SK-N-SH treated with all-trans-retinoic acid at 6 μM for 48 hours (cell line): ENCODE results near the gene PGLYRP2.

ENCODE experiments used
- ATAC-seq: fragments of 200-7000 bp; cut with Tn5 transposase; 3 replicates; pipeline ENCODE4 v1.9.1; 2020; ENCODE audit warnings: mild to moderate bottlenecking, moderate library complexity
- ARNTL ChIP-seq: fragments of 450-650 bp; formaldehyde crosslinking; IDR thresholded peaks from 2 replicates; pipeline ENCODE4 v1.5.0; 2020; ENCODE audit warnings: low read depth, mild to moderate bottlenecking, moderate library complexity, borderline replicate concordance
- BACH2 ChIP-seq: fragments of 250-450 bp; sonication (Bioruptor Pico); IDR thresholded peaks from 2 replicates; pipeline ENCODE4 v1.9.0; 2021; ENCODE audit warnings: mild to moderate bottlenecking, borderline replicate concordance
- ESRRG ChIP-seq: fragments of 250-450 bp; sonication (Bioruptor Pico); IDR thresholded peaks from 2 replicates; pipeline ENCODE4 v1.6.1; 2021; ENCODE audit warnings: mild to moderate bottlenecking
- GLIS3 ChIP-seq: fragments of 250-450 bp; sonication (Bioruptor Pico); IDR thresholded peaks from 2 replicates; pipeline ENCODE4 v1.5.0; 2020; ENCODE audit warnings: mild to moderate bottlenecking, moderate library complexity
- OSR1 ChIP-seq: fragments of 250-450 bp; sonication (Bioruptor Pico); IDR thresholded peaks from 2 replicates; pipeline ENCODE4 v1.8.0; 2022; ENCODE audit warnings: moderate library complexity, mild to moderate bottlenecking, inconsistent platforms
- PPARA ChIP-seq: fragments of 250-450 bp; sonication (Bioruptor Pico); IDR thresholded peaks from 2 replicates; pipeline ENCODE4 v1.5.0; 2020; ENCODE audit warnings: mild to moderate bottlenecking, borderline replicate concordance
- RARB ChIP-seq: fragments of 250-450 bp; sonication (Bioruptor Pico); IDR thresholded peaks from 2 replicates; pipeline ENCODE4 v1.8.0; 2021; ENCODE audit warnings: mild to moderate bottlenecking, moderate library complexity
- SNAI2 ChIP-seq: fragments of 250-450 bp; sonication (Bioruptor Pico); IDR thresholded peaks from 2 replicates; pipeline ENCODE4 v1.5.0; 2020; ENCODE audit warnings: mild to moderate bottlenecking, moderate library complexity
- TCF4 ChIP-seq: fragments of 250-450 bp; sonication (Bioruptor Pico); IDR thresholded peaks from 2 replicates; pipeline ENCODE4 v1.8.0; 2021; ENCODE audit warnings: mild to moderate bottlenecking, moderate library complexity, borderline replicate concordance
- TOX ChIP-seq: fragments of 250-450 bp; sonication (Bioruptor Pico); IDR thresholded peaks from 2 replicates; pipeline ENCODE4 v1.8.0; 2021; ENCODE audit warnings: mild to moderate bottlenecking, moderate library complexity, borderline replicate concordance
- ZC3H10 ChIP-seq: fragments of 250-450 bp; sonication (Bioruptor Pico); IDR thresholded peaks from 2 replicates; pipeline ENCODE4 v1.5.1; 2021; ENCODE audit warnings: mild to moderate bottlenecking, moderate library complexity
- ZFP3 ChIP-seq: fragments of 250-450 bp; sonication (Bioruptor Pico); IDR thresholded peaks from 2 replicates; pipeline ENCODE4 v1.5.0; 2020; ENCODE audit warnings: mild to moderate bottlenecking, moderate library complexity
- ZFP30 ChIP-seq: fragments of 450-650 bp; formaldehyde crosslinking; IDR thresholded peaks from 2 replicates; pipeline ENCODE4 v1.5.0; 2022; ENCODE audit warnings: mild to moderate bottlenecking, moderate library complexity
- ZNF565 ChIP-seq: fragments of 450-650 bp; formaldehyde crosslinking; conservative IDR thresholded peaks from 2 replicates; pipeline ENCODE4 v1.5.0; 2020; ENCODE audit warnings: low read depth, mild to moderate bottlenecking, moderate library complexity
- ZNF70 ChIP-seq: fragments of 450-650 bp; formaldehyde crosslinking; IDR thresholded peaks from 2 replicates; pipeline ENCODE4 v1.5.0; 2020; ENCODE audit warnings: mild to moderate bottlenecking, moderate library complexity
- ZNF8 ChIP-seq: fragments of 450-650 bp; formaldehyde crosslinking; IDR thresholded peaks from 2 replicates; pipeline ENCODE4 v1.5.0; 2020; ENCODE audit warnings: mild to moderate bottlenecking, moderate library complexity
- TF ChIP-seq, protein P1 (sequence below): fragments of 250-450 bp; sonication (Bioruptor Pico); IDR thresholded peaks from 2 replicates; pipeline ENCODE4 v1.5.0; 2020; ENCODE audit warnings: mild to moderate bottlenecking, moderate library complexity
- TF ChIP-seq, protein P2 (sequence below): fragments of 250-450 bp; sonication (Bioruptor Pico); IDR thresholded peaks from 2 replicates; pipeline ENCODE4 v1.8.0; 2021; ENCODE audit warnings: low read depth, mild to moderate bottlenecking, moderate library complexity, borderline replicate concordance
- TF ChIP-seq, protein P3 (sequence below): fragments of 250-450 bp; sonication (Bioruptor Pico); IDR thresholded peaks from 2 replicates; pipeline ENCODE4 v1.8.0; 2020; ENCODE audit warnings: mild to moderate bottlenecking, moderate library complexity, borderline replicate concordance
- TF ChIP-seq, protein P4 (sequence below): fragments of 250-450 bp; sonication (Bioruptor Pico); IDR thresholded peaks from 2 replicates; pipeline ENCODE4 v1.5.1; 2020; ENCODE audit warnings: low read depth, mild to moderate bottlenecking, moderate library complexity

The PGLYRP2 gene

DNA sequence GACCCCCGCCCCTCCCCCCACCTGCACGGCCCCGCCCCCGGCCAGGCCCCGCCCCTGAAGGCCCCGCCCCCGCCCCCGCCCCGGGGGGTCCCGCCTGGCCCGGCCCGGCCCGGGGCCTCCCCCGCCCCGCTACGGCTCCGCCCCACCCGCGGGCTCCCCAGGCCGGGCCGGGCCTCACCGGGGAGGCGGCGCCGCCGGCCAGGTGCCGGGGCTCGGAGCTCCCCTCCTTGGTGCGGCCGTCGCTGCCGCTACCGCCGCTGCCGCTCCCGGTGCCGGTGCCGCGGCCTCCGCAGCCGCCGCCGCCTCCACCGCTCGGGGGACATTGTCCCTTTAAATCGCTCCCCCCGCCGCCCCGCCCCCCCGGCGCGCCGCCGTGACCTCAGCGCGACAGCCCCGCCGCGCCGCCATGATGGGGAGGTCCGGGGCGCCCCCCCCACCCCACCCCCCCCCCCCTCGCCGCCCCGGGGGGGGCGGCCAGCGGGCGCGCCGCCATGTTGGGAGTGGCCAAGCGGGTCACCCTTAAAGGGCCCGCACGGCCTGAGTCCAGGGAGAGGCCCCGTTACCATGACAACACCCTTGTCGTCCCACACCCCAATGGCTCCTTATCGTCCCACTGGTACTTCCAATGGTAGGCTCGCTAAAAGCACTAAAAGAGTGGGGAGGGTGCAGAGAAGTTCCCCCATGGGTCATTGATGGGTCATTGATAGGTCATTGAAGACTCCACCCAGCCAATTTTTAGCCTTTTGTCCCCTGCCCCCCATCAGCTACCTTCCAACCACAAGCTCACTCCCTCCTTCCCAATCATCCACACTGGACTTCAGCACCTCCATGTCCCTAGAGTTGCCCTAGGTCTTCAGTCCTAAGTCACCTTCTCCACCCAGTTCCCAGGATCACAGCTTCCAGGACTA, 29.4 kb downstream of the PGLYRP2 start, which contains the start of gene WIZ:
TSS of gene WIZ (minus strand) at position 337 of the 908 bp plus-strand sequence. CDS start 1,649 bp downstream, outside the sequence.
- TF ChIP-seq ARNTL (CRISPR knock-in tag): no peak
- no peak for TF ChIP-seq GLIS3
- TF ChIP-seq RARB: no peak
- TF ChIP-seq ZNF8 (CRISPR knock-in tag): no peak
- TF ChIP-seq ZNF70 (CRISPR knock-in tag): no peak
- TF ChIP-seq ZC3H10 (CRISPR knock-in tag): no peak
- TF ChIP-seq TOX (CRISPR knock-in tag): no peak
- TF ChIP-seq BACH2 (CRISPR knock-in tag): no peak
- no peak for TF ChIP-seq ZFP30 (CRISPR knock-in tag)
- TF ChIP-seq, all 23 proteins: peak for 0
- no peak for ATAC-seq

DNA sequence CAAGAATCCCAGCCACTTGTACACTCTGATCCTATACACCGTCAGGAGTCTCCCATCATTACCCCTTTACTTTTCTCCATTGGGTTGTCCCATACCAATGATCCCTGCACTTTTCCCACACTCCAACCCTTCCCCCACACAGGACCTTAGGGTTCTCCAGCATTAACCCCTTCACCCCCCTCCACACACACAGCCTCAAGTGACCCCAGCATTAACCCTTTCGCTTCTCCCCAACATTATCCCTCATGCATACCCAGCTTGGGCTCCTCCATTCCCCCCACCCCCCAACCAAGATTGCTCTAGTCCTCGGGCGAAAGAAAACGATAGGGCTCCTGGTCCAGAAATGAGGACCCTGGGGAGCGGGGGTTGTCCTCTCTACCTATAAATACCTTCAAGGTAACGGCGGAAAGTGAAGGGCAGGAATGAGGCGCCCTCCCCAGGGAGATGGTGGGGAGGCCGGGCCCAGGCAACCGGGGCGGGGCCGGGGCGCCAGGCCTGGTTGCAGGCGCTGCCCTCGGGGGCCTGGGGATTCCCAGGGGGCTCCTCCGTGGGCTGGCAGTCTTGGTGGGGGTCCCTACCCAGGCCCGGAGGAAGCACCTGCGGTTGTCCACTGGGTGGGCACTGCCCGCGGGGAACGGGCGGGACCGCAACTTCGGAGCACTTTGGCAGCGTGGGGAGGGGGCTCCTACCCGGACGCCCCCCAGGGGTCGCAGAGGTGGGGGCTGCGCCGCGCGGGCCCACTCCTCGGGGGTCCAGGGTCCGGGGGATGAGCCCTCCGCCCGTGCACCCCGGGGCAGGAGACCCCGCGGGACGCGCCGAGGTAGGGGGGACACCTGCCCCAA, 30.3 kb downstream of the PGLYRP2 start:
- ATAC-seq: no peak

DNA sequence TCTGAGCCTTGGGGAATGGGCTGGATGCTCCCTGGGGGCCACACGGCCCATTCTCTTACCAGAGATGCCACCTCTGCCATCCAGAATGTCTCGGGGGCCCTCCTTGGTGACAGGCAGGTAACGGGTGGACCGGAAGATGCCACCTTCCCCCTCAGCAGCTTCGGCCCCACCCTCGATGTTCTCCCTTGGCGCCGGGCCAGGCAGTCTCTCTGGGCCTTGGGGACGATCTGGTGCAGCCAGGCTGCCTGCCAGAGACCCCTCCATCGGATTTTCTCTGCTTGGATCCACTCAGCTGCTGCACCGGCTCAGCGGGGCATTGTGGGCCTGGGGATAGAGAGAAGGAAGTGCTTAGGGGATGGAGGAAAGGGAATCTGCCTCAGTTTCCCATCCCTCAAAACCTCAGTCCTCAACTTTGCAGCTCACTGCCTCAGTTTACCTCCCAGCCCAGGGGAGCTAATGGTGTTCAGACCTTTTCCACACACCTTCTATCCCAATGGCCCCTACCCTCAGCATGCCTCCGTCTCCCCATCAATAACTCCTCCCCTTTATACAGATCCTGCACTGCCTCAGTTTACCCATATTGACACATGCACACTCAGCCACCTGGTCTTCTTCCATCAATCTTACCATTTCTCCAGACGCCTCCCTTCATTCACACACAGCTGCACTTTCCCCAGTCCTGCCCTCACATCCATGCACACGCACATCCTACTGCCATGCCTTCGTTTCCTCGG, 31.1 kb downstream of the PGLYRP2 start:
- no peak for ATAC-seq
- TF ChIP-seq TCF4 (CRISPR knock-in tag): no peak
- TF ChIP-seq, protein P1, sequence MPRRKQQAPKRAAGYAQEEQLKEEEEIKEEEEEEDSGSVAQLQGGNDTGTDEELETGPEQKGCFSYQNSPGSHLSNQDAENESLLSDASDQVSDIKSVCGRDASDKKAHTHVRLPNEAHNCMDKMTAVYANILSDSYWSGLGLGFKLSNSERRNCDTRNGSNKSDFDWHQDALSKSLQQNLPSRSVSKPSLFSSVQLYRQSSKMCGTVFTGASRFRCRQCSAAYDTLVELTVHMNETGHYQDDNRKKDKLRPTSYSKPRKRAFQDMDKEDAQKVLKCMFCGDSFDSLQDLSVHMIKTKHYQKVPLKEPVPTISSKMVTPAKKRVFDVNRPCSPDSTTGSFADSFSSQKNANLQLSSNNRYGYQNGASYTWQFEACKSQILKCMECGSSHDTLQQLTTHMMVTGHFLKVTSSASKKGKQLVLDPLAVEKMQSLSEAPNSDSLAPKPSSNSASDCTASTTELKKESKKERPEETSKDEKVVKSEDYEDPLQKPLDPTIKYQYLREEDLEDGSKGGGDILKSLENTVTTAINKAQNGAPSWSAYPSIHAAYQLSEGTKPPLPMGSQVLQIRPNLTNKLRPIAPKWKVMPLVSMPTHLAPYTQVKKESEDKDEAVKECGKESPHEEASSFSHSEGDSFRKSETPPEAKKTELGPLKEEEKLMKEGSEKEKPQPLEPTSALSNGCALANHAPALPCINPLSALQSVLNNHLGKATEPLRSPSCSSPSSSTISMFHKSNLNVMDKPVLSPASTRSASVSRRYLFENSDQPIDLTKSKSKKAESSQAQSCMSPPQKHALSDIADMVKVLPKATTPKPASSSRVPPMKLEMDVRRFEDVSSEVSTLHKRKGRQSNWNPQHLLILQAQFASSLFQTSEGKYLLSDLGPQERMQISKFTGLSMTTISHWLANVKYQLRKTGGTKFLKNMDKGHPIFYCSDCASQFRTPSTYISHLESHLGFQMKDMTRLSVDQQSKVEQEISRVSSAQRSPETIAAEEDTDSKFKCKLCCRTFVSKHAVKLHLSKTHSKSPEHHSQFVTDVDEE: no peak
- TF ChIP-seq PPARA (CRISPR knock-in tag): no peak
- no peak for TF ChIP-seq ZNF565 (CRISPR knock-in tag)
- no peak for TF ChIP-seq ZFP3
- no peak for TF ChIP-seq ZNF70 (CRISPR knock-in tag)
- TF ChIP-seq ESRRG (CRISPR knock-in tag): no peak
- TF ChIP-seq ZNF8 (CRISPR knock-in tag): no peak
- TF ChIP-seq BACH2 (CRISPR knock-in tag): no peak
- TF ChIP-seq, protein P2, sequence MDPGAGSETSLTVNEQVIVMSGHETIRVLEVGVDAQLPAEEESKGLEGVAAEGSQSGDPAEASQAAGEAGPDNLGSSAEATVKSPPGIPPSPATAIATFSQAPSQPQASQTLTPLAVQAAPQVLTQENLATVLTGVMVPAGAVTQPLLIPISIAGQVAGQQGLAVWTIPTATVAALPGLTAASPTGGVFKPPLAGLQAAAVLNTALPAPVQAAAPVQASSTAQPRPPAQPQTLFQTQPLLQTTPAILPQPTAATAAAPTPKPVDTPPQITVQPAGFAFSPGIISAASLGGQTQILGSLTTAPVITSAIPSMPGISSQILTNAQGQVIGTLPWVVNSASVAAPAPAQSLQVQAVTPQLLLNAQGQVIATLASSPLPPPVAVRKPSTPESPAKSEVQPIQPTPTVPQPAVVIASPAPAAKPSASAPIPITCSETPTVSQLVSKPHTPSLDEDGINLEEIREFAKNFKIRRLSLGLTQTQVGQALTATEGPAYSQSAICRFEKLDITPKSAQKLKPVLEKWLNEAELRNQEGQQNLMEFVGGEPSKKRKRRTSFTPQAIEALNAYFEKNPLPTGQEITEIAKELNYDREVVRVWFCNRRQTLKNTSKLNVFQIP (CRISPR knock-in tag): no peak
- TF ChIP-seq, protein P3, sequence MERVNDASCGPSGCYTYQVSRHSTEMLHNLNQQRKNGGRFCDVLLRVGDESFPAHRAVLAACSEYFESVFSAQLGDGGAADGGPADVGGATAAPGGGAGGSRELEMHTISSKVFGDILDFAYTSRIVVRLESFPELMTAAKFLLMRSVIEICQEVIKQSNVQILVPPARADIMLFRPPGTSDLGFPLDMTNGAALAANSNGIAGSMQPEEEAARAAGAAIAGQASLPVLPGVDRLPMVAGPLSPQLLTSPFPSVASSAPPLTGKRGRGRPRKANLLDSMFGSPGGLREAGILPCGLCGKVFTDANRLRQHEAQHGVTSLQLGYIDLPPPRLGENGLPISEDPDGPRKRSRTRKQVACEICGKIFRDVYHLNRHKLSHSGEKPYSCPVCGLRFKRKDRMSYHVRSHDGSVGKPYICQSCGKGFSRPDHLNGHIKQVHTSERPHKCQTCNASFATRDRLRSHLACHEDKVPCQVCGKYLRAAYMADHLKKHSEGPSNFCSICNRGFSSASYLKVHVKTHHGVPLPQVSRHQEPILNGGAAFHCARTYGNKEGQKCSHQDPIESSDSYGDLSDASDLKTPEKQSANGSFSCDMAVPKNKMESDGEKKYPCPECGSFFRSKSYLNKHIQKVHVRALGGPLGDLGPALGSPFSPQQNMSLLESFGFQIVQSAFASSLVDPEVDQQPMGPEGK (CRISPR knock-in tag): no peak
- TF ChIP-seq OSR1 (CRISPR knock-in tag): no peak
- TF ChIP-seq ARNTL (CRISPR knock-in tag): no peak

More for the DNA sequence above, 30.3 kb downstream of the PGLYRP2 start:
- no peak for TF ChIP-seq ZNF70 (CRISPR knock-in tag)
- no peak for TF ChIP-seq RARB
- TF ChIP-seq ESRRG (CRISPR knock-in tag): no peak
- no peak for TF ChIP-seq GLIS3
- TF ChIP-seq SNAI2: no peak
- TF ChIP-seq, protein P1: no peak
- TF ChIP-seq ZC3H10 (CRISPR knock-in tag): no peak
- no peak for TF ChIP-seq ARNTL (CRISPR knock-in tag)
- TF ChIP-seq TOX (CRISPR knock-in tag): no peak
- TF ChIP-seq ZNF565 (CRISPR knock-in tag): no peak
- no peak for TF ChIP-seq OSR1 (CRISPR knock-in tag)
- no peak for TF ChIP-seq ZNF8 (CRISPR knock-in tag)
- TF ChIP-seq ZFP3: no peak
- TF ChIP-seq ZFP30 (CRISPR knock-in tag): no peak
- TF ChIP-seq, protein P4, sequence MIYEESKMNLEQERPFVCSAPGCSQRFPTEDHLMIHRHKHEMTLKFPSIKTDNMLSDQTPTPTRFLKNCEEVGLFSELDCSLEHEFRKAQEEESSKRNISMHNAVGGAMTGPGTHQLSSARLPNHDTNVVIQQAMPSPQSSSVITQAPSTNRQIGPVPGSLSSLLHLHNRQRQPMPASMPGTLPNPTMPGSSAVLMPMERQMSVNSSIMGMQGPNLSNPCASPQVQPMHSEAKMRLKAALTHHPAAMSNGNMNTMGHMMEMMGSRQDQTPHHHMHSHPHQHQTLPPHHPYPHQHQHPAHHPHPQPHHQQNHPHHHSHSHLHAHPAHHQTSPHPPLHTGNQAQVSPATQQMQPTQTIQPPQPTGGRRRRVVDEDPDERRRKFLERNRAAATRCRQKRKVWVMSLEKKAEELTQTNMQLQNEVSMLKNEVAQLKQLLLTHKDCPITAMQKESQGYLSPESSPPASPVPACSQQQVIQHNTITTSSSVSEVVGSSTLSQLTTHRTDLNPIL (CRISPR knock-in tag): no peak
- TF ChIP-seq, all 23 proteins: peak for 0
